Stimulated activated CD8-positive, alpha-beta memory T cell treated with anti-CD3 and anti-CD28 coated beads, Interleukin-7, amount 100 ng/mL, for 24 hours (primary cell): Measurements from ENCODE around the gene ZBBX.

Experiments used
- DNase-seq: peaks from one replicate; pipeline ENCODE4 v3.0.0-alpha.2; 2020; ENCODE audit warnings: low read depth

The ZBBX gene

DNA sequence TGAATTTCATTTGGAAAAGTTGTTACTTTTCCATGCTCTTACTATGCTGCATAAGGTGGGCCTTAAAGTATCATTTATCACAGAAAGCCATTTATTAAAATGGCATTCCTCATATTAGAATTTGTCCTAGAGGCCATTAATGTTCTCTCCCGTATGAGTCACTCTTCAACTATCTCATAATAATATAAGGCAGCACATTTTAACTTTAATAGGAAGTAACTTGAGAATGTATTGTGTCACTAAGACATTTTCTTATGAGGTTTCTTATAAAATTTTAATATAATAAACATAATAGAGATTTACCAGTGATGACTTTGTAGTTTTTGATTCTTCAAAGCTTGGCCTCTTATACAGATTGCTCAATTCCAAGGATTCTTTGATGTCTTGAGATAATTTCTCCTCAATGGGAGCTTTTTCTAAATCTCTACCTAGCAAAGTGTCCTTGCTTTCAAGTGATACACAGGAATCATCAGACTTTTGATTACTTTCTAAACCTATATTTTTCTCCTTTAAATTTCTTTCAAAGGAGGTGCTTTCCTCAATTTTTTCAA lies 74.7 kb downstream of the ZBBX start:
- no peak for DNase-seq

DNA sequence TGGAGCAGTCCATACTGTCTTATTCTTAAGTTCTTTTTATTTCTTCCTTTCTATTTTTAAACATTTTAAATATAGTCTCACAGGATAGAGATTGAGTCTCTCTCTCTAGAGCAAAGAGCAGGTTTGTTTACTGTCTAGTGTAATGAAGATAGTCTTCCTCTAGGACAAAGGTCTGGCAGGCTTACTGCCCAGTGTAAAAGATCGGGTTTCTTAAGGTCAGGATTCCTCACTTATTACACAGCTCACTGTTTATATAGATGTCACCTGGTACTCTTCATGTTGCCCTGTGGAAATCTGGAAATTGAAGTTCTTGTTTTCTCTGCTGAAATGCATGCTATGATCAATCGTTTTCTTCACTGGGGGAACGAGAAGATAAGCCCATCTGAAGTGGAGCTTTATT lies 76.0 kb downstream of the ZBBX start:
- no peak for DNase-seq

DNA sequence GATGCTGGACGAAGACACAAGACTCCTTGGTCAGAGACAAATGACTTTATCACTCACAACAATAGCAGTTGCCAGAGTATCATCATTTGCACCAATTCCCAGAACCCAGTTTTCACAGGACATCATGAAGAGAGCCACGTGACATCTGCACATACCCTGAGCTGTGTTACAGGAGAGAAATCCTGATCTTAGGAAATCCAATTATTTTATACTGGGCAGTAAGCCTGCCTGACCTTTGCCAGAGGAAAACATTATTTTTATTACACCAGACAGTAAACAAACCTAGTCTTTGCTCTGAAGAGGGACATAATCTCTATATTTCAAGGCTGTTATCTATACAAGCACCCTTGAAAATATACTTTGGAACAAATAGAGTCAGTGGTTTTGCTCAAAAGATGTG lies 77.4 kb downstream of the ZBBX start:
- DNase-seq: no peak

DNA sequence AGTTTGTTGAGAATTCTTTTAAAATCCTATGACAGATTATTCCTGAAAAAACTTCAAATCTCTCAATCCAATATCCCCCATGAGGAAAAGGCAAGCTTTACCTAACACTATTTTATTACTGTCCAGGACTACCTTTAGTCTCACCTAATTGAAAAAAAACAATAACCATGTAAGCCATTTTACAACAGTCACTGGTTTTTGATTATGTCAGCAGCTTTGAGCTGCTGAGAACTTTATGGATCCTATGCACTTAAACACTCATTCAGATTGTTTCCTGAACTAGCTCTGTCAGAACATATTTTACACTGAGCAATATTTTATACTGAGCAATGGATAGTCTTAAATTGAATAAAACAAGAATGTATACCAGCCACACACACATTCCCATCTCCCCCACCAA lies 79.9 kb downstream of the ZBBX start:
- no peak for DNase-seq

DNA sequence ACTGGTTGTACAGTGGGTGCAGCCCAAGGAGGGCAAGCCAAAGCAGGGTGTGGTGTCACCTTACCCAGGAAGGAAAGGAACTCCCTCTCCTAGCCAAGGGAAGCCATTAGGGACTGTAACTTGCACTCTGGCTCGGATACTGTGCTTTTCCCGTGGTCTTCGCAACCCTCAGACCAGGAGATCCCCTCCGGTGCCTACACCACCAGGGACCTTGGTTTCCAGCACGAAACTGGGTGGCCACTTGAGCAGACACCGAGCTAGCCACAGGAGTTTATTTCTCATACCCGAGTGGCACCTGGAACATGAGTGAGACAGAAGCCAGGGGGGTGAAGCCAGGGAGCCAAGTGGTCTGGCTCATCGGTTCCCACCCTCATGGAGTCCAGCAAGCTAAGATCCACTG lies 90.7 kb downstream of the ZBBX start:
- DNase-seq: no peak

DNA sequence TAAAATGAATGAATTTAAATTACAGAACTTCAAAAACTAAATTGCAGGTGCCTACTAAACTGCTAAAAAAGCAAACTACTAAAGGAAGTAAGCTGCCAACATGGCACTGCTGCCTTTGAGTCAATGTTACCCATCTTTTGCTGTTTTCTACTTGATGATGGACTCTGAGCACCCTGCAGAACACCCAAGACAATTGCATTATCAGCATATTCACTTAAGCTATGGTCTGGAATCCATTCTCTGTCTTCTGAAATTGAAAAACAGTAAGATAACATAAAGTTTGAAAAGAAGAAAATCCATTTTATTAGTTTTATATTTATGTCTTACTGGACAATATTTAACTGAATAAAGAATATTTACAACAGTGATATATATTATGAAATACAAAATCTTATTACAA lies 91.4 kb downstream of the ZBBX start:
- no peak for DNase-seq

DNA sequence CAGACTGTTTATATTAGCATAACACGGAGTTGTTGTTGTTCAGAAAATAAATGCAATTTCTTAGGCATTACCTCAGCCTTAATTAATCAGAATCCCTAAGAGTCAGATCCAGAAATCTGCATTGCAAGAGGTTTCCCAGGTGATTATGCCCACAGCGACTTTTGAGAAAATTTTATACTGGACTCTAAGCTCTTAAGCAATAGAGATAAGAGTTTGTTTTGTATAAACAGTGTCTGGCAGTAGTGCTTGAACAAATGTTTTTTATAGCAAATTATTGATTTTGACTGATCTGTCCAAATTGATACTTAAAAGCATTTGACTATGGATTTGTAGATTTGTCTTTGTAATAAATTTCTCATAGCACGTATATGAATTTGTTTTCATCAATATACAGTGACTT lies 92.8 kb downstream of the ZBBX start:
- DNase-seq: no peak

DNA sequence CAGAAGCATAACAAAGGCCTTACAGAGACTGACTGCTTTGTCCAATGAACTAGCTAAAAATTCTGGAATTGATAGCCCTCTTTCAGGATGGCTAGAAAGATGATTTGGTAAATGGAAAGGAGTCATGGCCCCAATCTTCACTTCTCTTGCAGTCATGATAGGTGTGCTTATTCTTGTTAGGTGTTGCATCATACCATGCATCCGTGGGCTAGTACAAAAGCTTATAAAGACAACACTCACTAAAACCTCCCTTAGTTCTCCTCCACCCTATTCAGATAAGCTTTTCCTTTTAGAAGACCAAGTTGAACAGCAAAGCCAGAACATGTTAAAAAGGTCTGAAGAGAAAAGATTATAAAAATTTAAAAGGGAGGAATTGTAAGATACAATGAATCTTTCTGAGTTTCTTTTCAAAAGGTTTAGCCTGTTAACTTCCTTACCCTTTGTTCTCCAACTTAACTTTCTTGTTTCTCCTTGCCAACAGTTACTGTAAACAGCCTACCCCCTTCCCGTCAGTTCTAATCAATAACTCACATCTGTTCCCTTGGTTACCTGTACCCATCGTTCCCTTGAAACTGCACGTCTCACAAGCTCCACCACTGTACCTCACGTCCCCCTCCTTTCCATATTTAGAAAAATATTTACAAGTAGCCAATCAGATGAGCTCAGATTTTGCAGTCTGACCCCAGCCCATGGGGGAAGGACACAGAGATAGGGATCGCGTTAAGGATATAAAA lies 105.8 kb downstream of the ZBBX start:
- no peak for DNase-seq

DNA sequence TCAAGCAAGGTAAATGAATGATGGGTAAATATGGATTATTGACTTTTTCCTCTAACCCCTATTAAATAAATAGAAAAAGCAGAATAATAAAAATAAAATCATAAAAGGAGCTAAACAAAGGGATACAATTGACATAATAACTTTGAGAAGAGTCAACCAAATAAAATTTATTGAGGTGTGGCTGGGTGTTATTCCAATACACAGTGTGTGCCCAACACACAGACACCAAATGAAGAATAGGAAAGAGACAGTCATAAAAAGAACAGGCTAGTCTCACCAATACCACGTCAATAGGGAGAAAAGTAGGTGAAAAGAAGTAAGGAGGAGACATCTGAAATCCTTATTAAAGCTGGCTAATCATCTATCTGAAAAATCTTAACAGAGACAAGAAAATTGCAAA lies 127.1 kb downstream of the ZBBX start:
- DNase-seq: no peak

DNA sequence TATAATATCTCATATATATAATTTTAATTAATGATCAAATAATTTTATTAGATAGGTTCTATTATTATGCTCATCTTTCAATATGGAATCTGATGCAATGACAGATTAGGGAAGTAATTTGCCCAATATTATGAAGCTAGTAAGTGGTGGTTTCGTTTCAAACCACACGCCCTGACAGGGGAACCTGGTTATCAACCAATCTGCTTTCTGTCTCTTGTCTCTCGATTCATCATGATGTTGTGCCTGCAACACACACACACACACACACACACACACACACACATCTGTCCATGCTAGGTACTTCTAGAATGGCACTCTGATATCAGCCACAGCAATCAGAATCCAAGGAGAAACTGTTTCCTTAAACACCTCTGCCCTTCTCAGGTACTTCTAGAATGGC lies 128.4 kb downstream of the ZBBX start:
- no peak for DNase-seq

DNA sequence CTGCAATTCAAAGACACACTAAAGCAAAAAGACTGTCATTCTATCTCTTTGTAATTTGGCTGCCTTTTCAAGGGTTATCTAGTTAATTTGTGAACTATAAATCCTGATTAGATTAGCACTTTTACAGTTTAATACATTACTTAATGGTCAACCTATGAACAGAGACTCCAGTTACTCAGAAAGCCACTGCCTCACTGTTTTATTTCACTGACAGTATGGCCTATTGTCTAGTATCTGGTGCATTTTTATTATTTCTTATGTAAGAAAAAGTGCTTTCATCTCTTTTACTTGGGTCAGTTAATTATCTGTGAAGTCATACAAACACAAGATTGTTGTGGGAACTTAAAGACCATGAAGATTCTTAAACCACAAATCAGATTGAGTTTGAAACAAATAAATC lies 133.8 kb downstream of the ZBBX start:
- no peak for DNase-seq

DNA sequence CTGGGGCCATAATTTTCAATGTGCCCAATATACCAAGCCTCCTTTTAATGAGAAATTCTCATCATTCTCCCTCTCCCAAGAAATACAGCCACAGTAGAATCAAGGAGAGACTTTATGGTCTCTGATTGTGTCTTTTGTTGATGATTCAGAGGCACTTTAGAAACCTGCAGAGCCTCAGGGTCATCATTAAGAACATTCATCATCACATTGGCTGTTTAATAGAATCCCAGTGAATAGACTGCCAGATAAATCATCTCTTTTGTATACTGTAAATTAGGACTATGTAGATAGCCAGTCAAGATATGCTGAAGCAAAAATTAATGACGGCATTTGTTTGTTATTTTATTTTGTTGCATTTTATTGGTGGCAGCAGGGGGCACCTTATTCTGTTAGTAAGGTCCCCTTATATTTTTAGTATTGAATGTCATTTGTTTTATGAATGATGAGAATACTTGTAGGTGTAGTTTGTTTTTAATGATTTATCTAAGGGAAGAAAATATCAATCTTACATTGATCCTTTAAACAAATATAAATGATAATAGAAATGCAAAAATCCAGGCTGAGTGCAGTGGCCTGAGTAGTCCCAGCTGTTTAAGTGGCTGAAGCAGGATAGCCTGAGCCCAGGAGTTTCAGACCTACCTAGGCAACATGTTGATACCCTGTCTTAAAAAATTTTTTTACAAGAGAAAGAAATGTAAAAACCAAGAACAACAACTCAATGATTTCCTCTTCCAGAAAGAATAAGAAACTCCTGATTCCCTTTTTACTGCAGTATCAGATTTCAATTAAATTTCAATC lies 138.8 kb downstream of the ZBBX start:
- no peak for DNase-seq

DNA sequence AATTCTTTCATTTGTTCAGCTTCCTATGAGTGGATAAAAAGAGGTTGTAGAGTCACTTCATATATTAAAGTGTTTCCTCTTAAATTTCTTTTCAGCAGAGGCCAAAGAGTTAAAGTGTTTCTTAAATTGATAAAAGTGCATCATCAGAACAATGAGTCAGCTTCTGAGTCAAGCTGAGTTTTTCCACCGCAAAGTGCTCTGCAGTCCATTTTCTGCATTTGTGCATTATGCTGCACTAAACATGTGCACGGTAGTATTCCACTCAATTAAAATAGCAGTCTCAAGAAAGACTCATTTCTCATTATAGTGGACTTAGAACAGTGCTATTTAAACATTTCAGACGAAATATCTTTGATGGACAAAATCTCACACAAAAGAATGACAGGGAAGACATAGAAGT lies 152.0 kb downstream of the ZBBX start:
- no peak for DNase-seq

DNA sequence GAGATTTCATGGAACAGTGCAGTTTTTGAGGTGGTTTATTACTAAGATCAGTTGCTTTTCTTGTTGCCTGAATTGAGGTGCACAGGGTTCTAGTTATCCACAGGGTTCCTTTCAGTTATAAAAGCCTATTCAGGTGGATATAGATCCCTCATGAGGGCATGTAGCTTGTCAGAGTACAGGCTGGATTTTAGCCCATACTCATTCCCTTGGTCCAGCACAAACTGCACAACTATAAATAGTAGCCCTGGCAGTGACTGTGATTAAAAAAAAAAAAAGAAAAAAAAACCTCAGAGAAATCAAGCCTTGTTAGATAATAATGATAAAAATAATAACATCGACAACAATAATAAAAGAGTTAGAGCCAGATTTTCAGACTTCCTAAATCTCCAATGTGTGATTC lies 154.3 kb downstream of the ZBBX start:
- DNase-seq: no peak

DNA sequence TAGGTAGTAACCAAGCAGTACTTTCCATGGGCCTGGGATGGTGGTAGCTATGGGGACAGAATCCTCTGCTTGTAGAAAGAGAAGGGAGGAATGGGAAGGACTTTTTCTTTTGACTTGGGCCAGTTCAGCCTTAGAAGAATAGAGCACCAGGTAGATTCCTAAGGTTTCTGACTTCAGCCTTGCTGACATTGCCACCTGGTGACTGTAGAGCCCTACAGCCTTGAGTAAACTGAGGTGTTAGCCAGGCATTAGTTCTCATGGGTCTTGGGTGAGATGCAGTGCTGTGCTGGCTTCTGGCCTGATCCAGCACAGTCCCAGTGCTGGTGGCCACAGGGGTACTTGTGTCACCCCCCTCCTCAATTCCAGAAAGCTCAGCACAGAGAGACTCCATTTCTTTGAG lies 171.1 kb downstream of the ZBBX start:
- DNase-seq: no peak

DNA sequence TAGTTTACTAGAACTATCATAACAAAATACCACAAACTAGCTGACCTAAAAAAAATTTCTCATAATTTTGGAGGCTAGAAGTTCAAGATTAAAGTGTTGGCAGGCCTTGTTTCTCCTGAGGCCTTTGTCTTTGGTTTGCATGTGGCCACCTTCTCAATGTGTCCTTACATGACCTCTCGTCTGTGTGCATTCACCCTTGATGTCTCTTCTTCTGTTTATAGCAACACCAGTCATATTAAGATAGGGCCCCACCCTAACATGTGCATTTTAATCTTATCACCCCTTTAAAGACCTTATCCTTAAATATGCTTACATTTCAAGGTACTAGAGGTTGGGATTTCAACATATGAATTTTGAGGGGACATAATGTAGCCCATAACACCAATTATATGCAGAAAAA lies 177.0 kb downstream of the ZBBX start:
- DNase-seq: no peak

DNA sequence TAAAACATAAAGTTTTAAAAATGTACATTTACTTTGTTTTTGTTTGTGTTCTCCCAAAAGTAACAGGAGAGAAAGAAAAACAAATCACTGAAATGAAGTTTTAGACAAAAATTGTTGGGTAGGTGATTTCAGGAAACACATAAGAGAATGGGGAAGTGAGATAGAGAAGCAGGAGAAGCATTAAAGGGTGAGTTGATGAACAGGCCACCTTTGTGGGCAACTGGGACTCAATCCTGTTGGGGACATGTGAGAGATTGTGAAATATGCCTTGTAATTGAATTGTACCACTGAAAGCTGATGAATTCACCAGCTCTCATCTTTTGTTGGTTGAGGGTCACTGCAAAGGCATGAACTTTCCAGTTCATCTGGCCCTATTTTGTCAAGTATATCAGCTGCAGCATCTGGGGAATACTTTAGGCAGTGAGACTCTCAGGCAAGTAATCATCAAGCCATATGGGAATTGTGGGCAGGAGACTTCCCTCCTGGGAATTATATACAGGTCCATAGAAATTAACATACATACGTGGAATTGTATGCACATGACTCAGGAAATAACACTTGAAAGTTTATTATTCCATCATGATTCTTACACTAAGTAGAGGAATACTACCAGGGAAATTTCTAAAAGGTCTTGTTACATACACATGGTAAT lies 181.0 kb downstream of the ZBBX start:
- no peak for DNase-seq
